ENCODE measurements around the gene SLC48A1. TPM values are rescaled to one million over a fixed set of nuclear protein-coding genes. Genes with fewer than 3 reads are reported as not detected.

SLC48A1 gene
- total RNA-seq, 3 donors from 2014 or later (not counting 1 experiment from before 2014, with no cell fraction given) = 2.0 to 4.4 (median 3.4) TPM

DNA sequence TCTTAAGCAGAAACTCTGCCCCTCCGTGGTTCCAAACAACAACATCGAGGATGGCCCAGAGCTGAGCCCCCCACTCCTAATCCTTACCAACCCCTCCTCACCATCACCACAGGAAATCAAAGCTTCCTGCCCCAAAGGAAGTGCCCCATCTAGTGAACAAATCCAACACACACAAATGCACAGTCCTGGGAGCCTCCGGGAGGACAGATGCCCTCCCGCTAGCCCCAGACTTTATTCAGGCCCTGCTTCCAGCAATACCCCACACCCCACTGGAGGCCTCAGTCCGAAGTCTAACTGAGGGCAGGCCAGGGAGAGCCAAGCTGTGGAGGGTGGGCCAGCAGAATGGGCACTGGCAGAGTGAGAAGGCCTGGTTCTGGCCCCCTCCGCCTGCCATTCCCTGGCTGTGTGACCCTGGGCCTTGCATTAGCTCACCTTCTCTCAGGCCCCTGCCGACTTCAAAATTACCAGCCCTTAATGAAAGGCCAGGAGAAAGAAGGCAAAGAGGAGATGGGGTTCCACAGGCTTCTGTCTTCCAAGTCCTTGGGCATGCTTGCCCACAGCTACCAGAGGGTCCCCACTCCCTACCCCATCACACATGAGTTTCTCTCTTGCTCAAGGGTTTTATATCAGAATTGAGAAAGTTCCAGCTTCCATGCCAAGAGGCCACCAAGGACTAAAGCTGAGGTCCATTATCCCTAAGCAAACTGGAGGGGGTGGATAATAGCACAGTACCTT, 44.4 kb downstream of the SLC48A1 start:
- H3K27me3 ChIP-seq (ENCODE audit: control insufficient read depth, insufficient read depth, low read length) = no peaks in the 10 kb centered on the region
- ATAC-seq (no peak), DNase-seq (peak in 1 of 2 donors; percentile 63)
- intact Hi-C loops (cut with micrococcal nuclease) = loop anchor here (2.0 to 10.0 kb wide), 3 partner anchors 19 to 603 kb away; no protein-coding TSS in a partner anchor
- peaks cover 78% of the 10 kb centered on the region for H3K4me1 ChIP-seq (ENCODE audit: control insufficient read depth, insufficient read depth, low read length)
- Mint-ChIP-seq H3K27me3 (ENCODE audit: low read depth in 2 of 2) (no peaks in the 10 kb centered on the region), H3K27ac (peak overlapping the region; percentile 91 to 92), H3K4me3 (peak overlapping the region; percentile 97), H3K36me3 (no peaks in the 10 kb centered on the region), H3K4me1 (peaks cover 54 to 70% of the 10 kb centered on the region in 2 donors), H3K9me3 (no peaks in the 10 kb centered on the region)
- TF ChIP-seq, protein P1, sequence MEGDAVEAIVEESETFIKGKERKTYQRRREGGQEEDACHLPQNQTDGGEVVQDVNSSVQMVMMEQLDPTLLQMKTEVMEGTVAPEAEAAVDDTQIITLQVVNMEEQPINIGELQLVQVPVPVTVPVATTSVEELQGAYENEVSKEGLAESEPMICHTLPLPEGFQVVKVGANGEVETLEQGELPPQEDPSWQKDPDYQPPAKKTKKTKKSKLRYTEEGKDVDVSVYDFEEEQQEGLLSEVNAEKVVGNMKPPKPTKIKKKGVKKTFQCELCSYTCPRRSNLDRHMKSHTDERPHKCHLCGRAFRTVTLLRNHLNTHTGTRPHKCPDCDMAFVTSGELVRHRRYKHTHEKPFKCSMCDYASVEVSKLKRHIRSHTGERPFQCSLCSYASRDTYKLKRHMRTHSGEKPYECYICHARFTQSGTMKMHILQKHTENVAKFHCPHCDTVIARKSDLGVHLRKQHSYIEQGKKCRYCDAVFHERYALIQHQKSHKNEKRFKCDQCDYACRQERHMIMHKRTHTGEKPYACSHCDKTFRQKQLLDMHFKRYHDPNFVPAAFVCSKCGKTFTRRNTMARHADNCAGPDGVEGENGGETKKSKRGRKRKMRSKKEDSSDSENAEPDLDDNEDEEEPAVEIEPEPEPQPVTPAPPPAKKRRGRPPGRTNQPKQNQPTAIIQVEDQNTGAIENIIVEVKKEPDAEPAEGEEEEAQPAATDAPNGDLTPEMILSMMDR (IDR thresholded peaks at IDR 0.05) = no peak
- no peaks in the 10 kb centered on the region for H3K9me3 ChIP-seq (ENCODE audit: control insufficient read depth, insufficient read depth, low read length)
- H3K36me3 ChIP-seq (ENCODE audit: control insufficient read depth, insufficient read depth, low read length) = peaks cover 5% of the 10 kb centered on the region
- H3K27ac ChIP-seq (ENCODE audit: low read length) = peak overlapping the region; percentile 86
- peak overlapping the region; percentile 77 for H3K4me3 ChIP-seq (ENCODE audit: low read length)
- 14% methylated on average over 7 of the region's 7 CpGs for WGBS (ENCODE audit: insufficient coverage)

DNA sequence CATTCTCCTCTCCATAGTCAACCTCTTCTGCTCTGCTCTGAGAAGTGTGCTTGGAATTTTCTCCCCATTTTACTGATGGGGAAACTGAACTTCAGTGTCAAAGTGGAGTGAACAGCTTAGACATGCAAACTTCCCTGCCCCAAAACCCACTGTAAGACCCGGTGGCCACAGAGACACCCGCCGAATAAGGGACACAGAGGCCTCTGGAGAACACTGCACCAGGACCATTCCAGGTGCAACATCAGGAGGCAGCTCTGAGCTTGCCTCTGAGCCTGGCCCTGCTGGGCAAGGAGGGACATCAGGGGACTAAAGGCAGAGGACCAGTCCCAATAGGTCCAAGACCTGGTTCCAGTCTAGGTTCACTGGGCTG, 45.0 kb downstream of the SLC48A1 start:
- no peaks in the 10 kb centered on the region for H3K27me3 ChIP-seq (ENCODE audit: control insufficient read depth, insufficient read depth, low read length)
- peak overlapping the region; percentile 77 for H3K4me3 ChIP-seq (ENCODE audit: low read length)
- Mint-ChIP-seq H3K27me3 (ENCODE audit: low read depth in 2 of 2) (no peaks in the 10 kb centered on the region), H3K4me1 (peaks cover 52 to 65% of the 10 kb centered on the region in 2 donors), H3K36me3 (no peaks in the 10 kb centered on the region), H3K9me3 (no peaks in the 10 kb centered on the region), H3K4me3 (peak overlapping the region; percentile 97), H3K27ac (peak overlapping the region; percentile 91 to 92)
- peaks cover 5% of the 10 kb centered on the region for H3K36me3 ChIP-seq (ENCODE audit: control insufficient read depth, insufficient read depth, low read length)
- TF ChIP-seq, protein P1 (IDR thresholded peaks at IDR 0.05) = no peak
- DNase-seq = no peak
- H3K9me3 ChIP-seq (ENCODE audit: control insufficient read depth, insufficient read depth, low read length) = no peaks in the 10 kb centered on the region
- ATAC-seq = no peak
- H3K4me1 ChIP-seq (ENCODE audit: control insufficient read depth, insufficient read depth, low read length) = peaks cover 74% of the 10 kb centered on the region
- WGBS (ENCODE audit: insufficient coverage) = 16% methylated on average over 3 of the region's 3 CpGs
- H3K27ac ChIP-seq (ENCODE audit: low read length) = peak overlapping the region; percentile 86
- intact Hi-C loops (cut with micrococcal nuclease) = loop anchor here (2.0 to 10.0 kb wide), 3 partner anchors 19 to 603 kb away; no protein-coding TSS in a partner anchor

DNA sequence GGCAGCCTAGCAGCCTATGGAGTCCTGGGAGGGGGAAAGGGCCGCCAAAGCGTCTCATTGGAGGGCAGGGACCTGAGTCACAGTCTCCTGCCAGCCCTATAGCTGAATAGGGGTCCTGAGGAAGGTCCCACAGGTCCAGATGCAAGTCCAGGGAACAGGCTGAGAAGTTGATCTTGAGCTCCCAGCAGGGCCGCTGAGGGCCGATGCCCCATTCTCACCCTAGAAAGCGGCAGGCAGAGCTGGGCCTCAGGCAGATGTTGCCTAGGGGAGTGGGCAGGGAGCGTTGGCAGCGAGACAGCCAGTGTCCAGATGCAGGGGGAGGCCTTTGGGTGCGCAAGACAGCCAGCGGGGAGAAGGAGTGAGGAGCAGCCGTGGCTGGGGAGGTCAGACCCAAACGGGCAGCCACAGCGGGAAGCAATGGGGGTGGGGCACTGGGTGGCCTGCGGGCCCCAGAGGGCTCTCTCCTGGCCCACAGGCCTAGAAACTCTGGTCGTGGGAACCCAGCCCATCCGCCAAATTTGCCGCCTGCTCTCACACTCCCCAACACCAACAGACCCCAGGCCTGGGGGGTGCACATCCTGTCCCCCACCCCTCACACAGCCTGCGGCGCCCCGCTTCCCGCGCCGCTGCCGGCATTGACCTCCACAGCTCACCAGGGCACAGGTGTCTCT, 45.6 kb downstream of the SLC48A1 start:
- H3K4me1 Mint-ChIP-seq = peaks cover 52 to 59% of the 10 kb centered on the region in 2 donors
- WGBS (ENCODE audit: insufficient coverage) = 3% methylated on average over 23 of the region's 23 CpGs
- peak in 1 of 2 donors; percentile 58 for DNase-seq
- TF ChIP-seq, protein P1 (IDR thresholded peaks at IDR 0.05) = no peak
- Histone ChIP-seq H3K4me1 (ENCODE audit: control insufficient read depth, insufficient read depth, low read length) (peaks cover 69% of the 10 kb centered on the region), H3K4me3 (ENCODE audit: low read length) (peak overlapping the region; percentile 77), H3K36me3 (ENCODE audit: control insufficient read depth, insufficient read depth, low read length) (peaks cover 5% of the 10 kb centered on the region), H3K27ac (ENCODE audit: low read length) (peak overlapping the region; percentile 86), H3K27me3 (ENCODE audit: control insufficient read depth, insufficient read depth, low read length) (no peaks in the 10 kb centered on the region), H3K9me3 (ENCODE audit: control insufficient read depth, insufficient read depth, low read length) (no peaks in the 10 kb centered on the region)
- intact Hi-C loops (cut with micrococcal nuclease) = loop anchor here (2.0 to 10.0 kb wide), 3 partner anchors 18 to 604 kb away; no protein-coding TSS in a partner anchor
- no peaks in the 10 kb centered on the region for H3K27me3 Mint-ChIP-seq (ENCODE audit: low read depth in 2 of 2)
- H3K36me3 Mint-ChIP-seq = no peaks in the 10 kb centered on the region
- H3K4me3 Mint-ChIP-seq = peak overlapping the region; percentile 97
- ATAC-seq = peak; percentile 25 to 48 (median 39)
- no peaks in the 10 kb centered on the region for H3K9me3 Mint-ChIP-seq
- peak overlapping the region; percentile 91 to 92 for H3K27ac Mint-ChIP-seq
